Activated CD4-positive, alpha-beta T cell treated with anti-CD3 and anti-CD28 coated beads, Interleukin-2, amount 50 U/mL, for 48 hours (primary cell): ENCODE results near the gene AEN.
"Not testable (repeated sequence)": the region's sequence is repeated elsewhere in the genome, so short reads cannot be mapped to it uniquely, and the experiment has no call there.

ENCODE experiments used
- DNase-seq, 2 experiments: peaks; one replicate each; pipeline ENCODE4 v3.0.0-alpha.2; 2020

Gene AEN

DNA sequence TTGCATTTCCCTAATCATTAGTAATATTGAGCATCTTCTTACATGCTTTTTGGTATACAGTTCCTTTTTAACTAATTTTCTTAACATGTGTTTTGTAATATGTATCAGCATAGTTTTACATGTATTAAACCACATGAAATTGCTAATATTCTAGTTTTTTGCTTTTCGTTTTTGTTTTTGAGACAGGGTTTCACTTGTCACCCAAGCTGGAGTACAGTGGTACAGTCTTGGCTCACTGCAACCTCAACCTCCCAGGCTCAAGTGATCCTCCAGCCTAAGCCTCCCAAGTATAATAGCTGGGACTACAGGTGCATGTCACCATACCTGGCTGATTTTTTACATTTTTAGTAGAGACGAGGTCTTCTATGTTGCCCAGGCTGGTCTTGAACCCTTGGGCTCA, 13.3 kb downstream of the AEN start:
- DNase-seq: no peak

DNA sequence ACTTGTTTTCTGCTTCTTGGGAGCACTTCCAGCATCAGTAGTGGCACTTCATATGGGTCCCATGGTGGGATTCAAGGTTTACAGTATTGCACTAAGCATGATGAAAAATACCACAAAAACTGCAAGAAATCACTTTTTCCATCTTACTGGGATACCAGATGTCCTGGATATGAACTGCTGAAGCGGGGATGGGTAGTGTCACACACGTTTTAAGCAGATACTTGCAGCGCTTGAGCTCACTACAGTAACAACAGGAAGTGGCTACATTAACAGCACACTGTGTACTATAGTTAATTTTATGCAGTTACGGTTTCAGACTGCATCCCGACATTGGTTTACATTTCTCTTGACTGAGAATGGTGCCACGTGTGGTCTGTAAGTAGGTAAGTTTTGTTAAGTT, 14.2 kb downstream of the AEN start:
- peak in 1 of 2 experiments; percentile 38 for DNase-seq

DNA sequence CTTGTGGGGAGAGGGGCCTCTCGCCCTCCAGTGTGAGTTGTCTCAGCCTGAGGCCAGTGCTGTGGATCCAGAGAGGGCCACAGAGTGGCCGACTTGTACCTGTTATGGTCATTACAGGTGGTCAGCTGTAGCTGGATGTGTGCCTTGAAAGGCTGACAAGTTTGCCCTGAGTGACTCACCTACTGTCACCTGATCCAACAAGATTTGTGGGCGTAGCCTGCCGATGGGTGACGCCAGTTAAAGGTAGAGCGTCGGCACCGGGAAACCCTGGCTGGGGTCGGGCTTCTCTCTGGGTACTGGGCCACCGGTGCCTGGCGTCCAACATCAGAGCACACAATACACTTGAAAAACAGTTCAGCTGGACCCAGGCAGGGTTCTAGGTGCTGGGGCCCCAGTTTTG, 14.9 kb downstream of the AEN start:
- peak; percentile 53 to 62 for DNase-seq

DNA sequence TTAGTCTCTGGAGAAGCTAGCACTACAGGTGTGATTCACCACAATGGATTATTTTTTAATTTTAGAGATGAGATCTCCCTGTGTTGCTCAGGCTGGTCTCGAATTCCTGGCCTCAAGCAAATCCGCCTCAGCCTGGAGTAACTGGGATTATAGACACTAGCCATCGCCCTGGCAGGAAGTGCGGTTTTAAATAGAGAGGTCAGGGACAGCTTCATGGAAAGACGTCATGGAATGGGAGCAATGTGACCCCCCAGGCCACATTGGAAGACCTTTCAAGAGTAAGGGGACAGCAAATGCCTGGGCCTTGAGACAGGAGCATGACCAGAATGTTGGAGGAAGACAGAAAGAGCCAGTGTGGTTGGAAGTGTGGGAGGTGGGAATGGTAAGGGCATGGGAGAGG, 15.5 kb downstream of the AEN start:
- DNase-seq: no peak

DNA sequence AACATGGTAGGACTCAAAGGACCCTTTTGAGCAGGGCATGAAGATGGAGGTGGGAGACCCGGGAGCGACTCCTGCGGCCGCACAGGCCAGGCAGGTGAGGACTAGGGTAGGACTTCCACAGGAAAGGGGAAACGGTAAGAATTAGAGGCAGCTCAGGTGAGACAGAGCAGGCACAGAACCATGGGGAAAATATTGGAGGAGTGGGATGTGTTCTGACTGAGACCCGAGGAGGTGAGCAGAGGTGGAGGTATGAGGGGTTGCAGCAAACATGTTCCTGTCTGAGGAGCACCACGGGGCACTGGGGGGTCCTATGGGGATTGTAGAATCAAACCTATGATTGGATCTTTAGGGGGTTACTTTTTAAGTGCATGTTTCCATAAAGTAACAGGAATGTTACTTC, 16.3 kb downstream of the AEN start:
- DNase-seq: no peak

DNA sequence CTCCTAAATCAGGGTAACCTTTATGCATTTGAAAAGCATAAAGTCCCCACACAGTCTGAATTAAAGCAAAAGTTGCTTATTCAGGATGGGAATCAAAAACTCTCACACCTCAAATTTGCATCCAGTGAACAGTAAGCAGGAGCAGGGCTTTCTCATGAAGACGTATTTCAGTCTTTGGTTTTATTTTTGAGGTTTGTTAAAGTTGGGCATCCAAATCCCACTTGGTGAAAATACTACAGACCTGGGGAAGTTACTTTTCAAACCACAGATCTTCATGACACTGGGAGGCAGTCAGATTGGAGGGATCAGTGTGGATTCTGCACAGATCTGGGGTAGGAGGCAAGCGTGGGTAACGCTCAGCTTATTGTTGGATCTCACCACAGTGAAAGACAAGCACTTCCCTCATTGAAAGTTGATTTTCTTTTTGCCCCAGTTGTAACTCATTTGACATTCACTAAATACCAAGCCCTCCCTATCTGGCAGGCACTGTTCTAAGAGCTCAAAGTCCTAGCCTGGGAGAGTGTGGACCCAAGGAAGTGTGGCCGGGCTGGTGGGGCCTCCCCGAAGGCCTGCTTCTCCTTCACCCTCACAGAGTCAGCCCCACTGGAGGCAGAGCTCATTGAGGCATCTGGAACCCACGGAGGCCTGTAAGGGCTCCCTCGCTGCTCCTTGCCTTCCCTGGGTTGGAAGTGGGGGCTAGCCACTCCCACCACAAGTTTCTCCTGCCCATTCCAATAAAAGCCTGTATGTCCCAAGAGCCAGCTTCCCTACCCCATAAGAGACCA, 16.9 kb downstream of the AEN start:
- no peak for DNase-seq

DNA sequence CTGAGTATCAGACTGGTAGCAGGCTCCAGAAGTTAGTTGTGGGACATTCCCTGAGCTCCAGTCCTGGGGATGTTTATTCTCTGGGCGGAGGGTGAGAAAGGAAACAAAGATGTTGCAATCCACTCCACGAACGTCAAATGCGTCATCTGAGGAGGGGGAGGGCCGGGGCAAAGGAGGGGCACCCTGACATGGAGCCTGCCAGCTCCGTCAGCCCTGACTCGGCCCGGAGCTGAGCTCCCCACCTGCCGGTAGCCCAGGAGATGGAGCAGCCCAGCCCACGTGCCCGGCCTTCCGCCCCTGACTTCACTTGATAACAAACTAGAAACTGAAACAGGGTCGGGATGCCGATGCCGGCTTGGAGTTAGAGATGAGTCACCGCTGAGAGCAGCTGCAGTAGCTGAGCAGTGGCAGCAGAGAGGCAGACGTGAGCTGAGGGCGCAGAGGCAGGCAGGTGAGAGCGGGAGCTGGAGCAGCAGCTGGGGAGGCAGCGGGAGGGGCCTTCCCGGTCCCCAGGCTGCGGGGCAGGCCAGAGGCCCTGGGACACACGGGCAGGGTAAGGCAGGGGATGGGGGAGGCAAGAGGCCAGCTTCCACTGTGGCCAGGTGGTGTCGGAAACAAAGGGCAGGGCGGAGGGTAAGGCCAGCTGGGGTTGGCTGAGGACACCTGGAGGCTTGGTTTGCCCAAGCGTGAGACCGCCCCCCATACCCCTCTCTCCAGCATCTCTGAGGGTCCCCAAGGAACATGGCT, 17.7 kb downstream of the AEN start, which contains the start of gene ISG20:
ISG20 (plus strand) TSS at position 391 of the 747 bp plus-strand sequence; CDS start at position 742, 351 bp downstream.
- peak; percentile 92 to 95 for DNase-seq

DNA sequence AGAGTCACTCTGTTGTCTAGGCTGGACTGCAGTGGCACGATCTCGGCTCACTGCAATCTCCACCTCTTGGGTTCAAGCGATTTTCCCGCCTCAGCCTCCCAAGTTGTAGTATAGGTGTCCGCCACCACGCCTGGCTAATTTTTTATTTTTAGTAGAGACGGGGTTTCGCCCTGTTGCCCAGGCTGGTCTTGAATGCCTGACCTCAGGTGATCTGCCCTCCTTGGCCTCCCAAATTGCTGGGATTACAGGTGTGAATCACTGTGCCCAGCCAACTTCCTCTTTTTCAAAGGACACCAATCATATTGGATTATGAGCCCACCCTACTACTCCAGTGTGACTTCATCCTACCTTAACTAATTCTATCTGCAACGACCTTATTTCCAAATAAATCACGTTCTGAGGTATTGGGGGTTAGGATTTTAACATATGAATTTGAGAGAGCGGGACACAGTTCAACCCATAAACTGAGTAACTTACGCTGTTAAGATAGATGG, 20.9 kb downstream of the AEN start:
- no peak for DNase-seq

DNA sequence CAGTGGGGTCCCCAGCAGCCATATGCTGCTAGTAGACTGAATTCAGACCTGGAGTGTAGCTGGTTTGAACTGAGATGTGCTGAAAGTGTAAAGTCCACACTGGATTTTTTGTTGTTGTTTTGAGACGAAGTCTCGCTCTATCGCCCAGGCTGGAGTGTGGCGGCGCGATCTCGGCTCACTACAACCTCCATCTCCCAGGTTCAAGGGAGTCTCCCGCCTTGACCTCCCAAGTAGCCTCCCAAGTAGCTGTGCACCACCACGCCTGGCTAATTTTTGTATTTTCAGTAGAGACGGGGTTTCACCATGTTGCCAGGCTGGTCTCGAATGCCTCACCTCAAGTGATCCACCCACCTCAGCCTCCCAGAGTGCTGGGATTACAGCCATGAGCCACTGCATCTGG, 21.4 kb downstream of the AEN start:
- DNase-seq: not testable (repeated sequence)

DNA sequence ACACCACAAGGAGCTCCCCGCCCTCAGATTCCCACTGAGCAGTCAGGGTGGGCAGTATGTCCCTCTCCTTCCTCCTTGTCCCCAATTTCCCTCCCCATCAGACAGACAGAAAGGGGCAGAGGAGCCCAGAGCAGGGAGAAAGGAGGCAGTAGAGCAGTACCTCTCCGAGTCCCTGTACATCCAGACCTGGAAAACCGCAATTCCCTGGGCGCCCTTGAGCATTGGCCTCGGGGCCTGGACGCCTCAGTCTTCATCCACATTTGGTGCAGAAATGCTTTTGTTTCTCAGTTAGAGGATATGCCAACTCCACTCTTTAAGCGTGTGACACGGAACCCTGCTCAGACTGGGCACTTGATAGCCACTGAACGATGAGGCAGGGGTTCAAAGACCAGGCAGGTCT, 23.6 kb downstream of the AEN start:
- DNase-seq: no peak

DNA sequence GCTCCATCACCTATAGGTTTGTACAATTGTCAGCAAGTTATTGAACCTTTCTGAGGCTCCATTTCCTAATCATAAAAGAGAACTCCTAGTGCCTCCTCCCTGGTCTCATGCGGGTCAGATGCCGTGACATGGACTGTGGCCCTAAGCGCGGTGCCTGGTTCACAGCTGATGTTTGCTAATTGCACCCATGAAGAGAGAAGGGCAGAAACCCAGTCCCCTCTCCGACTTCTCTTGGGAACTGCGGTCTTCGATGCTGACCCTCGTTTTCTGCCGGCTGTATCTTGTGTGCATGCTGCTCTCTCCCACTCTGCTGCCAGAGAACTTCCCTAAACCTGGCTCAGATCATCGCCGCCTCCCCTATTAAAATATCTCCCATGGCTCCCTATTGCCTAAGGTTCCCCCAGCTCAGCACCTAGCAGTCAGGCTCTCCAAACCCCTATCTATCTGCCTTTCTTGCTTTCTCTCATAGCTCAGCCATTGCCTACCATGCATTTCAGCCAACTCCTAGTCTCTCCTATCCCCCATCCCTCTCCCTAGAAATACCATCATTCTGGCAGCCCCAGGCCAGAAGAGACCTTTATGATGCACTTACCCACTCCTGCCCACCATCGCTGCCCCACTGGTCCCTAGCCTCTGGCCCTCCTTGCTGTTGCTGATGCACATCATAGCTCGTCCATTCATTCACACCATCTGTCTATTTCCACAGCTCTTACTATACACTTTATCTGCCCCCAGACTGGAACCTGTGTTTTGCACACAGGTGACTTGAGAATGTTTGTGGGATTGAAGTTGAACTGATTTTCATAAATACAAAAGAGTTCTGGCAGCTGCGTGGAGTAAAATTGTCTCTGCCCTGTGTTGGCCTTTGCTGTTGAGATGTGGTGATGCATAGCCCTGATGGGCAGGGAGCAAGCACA, 24.3 kb downstream of the AEN start:
- DNase-seq: peak in 1 of 2 experiments; percentile 1

DNA sequence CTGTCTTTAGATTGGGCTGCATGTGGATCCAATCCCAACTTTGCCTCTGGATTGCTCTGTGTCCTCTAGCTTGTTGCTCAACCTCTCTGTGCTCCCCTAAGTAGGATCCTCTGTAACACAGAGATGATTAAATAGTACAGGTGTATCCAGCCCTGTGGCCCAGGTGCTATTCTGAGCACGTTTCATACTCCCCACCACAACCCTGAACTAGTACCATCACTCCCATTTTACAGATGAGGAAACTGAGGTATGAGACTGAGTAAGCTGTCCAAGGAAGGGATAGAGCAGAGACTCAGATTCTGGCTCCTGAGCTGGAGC, 24.9 kb downstream of the AEN start:
- peak in 1 of 2 experiments; percentile 1 for DNase-seq

DNA sequence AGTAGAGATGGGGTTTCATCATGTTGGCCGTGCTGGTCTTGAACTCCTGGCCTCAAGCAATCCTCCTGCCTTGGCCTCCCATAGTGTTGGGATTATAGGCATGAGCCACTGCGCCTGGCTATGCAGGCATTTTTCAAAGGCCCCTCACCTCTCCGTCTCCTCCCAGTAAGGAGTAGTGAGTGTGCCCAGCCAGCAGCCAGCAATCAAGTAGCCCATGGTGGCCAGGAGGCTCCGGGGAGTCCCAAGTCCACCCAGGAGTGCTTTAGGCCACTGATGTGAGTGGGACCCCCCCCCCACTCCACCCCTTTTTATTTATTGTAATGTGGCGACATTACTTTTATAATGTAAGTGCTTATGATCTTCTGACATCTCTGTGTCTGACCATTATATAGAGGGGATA, 25.8 kb downstream of the AEN start:
- peak in 1 of 2 experiments; percentile 1 for DNase-seq

DNA sequence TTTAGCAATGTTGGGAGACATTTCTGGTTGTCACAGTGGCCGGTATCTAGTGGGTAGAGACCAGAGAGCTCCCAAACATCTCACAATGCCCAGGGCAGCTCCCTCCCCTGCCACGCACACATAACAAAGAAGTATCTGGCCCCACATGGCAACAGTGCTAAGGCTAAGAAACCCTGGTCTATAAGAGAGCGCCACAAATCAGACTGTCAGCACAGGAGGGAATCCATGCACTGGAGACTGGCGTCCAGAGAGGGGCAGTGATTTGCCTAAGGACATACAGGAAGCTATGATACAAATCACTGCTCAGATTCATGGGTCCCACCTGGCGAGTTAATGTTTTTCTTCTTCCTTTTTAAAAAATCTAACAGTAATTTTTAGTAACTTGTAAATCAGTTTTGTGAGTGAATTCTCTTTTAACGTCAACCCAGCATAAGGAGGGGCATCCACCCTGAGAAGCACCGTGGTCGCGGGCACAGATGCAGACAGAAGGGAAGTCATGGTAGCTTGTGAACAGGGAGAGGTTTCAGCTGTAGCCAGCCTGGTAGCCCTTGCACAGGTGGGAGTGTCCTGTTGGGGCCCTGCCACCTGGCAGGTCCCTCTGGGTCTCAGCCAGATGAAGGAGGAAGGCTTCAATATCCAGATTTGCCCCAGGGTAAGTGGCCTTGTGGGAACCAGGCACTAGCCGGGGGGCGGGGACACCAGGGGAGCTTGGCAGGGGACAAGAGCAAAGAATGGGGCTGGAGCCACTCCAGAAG, 26.4 kb downstream of the AEN start:
- DNase-seq: peak in 1 of 2 experiments; percentile 2

DNA sequence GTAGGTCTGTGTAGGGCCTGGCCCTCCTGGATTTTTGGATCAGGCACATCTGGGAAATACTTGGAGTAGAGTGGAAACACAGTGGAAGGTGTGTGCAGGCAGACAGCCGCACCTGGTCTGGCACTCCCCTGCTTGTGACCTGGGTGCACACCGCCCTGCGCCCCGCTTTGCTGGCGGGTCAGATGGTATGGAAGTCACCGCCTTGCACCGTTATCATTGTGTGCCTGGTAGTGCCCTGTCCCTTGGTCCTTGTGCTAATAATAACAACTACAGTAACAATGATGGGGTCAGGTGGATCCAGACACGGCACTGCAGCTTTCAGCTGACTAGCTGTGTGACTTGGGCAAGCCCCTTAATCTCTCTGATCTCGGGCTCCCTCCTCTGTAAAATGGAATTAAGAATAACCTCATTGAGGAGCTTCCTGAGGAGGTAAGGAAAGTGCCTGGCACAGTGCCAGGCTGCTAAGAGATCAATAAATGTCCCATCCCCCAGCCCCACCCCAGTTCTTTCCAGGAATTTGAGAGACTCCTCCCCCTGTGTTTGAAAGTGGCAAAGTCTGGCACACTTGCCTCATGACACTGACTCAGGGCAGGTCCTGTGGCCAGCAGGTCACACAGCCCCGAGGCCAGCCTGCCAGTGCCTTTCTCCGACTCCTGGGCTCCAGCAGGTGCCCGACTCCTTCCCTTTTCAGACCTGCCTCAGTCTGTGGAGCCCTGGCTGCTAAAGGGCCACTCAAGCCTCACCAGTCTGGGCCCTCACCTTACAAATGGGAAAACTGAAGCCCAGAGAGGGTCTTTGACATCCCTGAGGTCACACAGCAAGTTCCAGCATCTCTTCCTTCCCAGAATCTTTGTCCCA, 27.4 kb downstream of the AEN start:
- peak; percentile 28 to 44 for DNase-seq

DNA sequence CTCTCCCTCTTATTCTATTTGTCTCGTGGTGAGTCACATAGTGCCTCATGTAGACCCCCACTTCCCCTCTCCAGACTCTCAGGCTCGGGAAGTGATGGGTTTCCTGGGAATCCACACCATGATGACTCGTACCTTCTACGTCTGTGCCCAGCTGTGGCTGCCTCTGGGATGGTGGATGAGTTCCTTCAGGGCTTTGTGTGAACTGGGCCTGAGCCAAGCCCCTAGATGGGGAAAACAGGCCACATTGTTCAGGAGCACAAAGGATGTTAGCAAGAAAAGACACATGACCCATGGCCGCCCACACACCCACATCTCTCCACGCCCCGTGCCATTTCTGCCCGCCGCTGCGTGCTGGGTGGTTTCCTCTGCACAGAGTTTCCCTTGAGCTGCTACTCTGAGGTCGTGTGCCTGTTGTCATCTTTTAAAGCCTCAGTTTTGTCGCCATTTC, 28.2 kb downstream of the AEN start:
- DNase-seq: peak; percentile 76 to 85

DNA sequence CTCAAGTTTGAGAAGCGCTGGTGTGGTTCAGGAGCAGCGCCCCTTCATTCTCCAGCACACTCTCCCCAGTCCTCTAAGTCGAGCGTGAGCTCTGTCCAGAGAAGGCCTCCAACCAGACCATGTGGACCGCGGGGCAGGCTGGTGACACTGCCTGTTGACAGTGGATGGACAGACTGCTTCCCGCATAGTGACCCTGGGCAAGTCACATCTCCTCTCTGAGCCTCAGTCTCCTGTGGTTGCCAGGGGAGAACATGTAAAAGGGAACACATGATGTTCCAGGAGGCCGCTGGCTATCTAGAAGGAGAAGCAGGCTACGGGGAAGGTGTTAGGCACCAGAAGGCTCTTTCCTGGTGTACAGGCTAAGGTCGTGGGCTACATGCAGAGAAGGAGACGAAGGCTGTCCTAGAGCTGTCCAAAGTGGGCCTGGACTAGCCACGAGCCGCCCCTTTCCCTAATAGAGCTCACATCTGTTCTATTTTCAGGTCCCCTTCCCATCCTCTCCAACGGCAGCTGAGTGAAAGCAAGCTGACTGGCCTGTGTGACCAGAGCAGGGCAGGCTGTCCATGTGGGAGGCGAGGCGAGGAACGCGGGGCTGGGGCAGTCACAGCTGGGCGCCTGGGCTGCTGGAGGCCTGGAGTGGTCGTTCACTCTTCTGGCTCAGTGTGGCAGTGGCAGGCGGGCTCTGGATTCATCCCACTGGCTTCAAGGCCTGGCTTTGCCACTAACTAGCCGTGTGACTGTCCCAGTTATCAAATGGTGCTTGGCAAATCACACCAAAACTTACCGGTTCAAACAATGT, 28.8 kb downstream of the AEN start:
- DNase-seq: no peak

DNA sequence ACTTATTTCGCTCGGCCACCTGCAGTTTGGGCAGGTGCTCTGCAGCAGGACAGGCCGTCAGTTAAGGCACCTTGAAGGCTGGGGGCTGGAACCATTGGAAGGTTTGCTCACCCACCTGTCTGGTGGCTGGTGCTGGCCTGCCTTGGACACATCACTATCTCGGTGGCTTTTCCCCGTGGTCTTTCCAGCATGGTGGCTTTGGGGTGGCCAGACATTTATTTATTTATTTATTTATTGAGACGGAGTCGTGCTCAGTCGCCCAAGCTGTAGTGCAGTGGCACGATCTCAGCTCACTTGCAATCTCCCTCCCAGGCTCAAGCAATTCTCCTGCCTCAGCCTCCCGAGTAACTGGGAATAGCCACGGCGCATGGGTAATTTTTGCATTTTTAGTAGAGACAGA, 29.4 kb downstream of the AEN start:
- DNase-seq: peak in 1 of 2 experiments; percentile 2

DNA sequence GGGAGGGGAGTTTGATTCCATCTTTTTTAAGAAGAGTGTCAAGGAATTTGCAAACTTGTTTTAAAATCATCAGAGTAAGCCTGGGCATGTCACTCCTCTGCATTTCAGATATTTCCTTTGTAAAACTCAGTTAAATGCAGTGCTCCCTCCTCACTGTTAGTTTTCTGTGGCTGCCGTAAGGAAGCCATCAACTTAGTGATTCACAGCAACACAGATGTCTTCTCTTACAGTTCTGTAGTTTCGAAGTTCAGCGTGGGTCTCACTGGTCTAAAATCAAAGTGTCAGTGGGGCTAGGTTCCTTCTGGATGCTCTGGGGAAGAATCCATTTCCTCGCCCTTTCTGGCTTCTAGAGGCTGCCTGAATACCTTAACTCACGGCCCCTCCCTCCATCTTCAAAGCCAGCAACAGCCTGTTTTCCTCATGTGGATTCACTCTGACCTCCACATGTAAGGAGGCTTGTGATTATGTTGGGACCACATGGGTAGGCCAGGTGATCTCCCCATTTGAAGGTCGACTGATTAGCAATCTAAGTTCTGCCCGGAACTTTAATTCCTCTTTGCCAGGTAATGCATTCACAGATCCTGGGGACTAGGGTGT, 30.1 kb downstream of the AEN start:
- DNase-seq: no peak

DNA sequence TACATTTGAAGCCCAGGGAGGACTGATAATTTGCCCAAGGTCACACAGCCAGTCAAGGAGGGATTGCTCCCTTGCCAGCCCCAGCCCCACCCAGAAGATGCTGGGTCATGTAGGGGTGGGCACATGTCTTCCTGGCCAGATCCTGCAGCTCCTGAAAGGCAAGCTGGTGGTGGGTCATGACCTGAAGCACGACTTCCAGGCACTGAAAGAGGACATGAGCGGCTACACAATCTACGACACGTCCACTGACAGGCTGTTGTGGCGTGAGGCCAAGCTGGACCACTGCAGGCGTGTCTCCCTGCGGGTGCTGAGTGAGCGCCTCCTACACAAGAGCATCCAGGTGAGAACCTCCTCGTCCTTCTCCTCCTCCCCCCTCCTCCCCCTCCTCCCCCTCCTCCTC, 30.8 kb downstream of the AEN start:
- peak in 1 of 2 experiments; percentile 2 for DNase-seq
